Peyer's patch (tissue), 4 donors: Measurements from ENCODE around the gene ATG13.

Experiments used
- POLR2A ChIP-seq, 2 donors: fragments of 450-650 bp; IDR thresholded peaks; one replicate each; pipeline ENCODE4 v1.5.1; 2017; ENCODE audit warnings: antibody characterized with exemption in 2 of 2, mild to moderate bottlenecking in 2 of 2, moderate library complexity in 2 of 2
- TF ChIP-seq, protein P1 (sequence below), 6 experiments: fragments of 450-650 bp in 4 of 6; fragments of 200-600 bp in 2 of 6; sonication (generic) in 1 of 6; IDR thresholded peaks; one replicate each; pipeline ENCODE4 v1.5.1; 2017 to 2019; ENCODE audit warnings: antibody characterized with exemption in 6 of 6, mild to moderate bottlenecking in 3 of 6, moderate library complexity in 1 of 6

DNA sequence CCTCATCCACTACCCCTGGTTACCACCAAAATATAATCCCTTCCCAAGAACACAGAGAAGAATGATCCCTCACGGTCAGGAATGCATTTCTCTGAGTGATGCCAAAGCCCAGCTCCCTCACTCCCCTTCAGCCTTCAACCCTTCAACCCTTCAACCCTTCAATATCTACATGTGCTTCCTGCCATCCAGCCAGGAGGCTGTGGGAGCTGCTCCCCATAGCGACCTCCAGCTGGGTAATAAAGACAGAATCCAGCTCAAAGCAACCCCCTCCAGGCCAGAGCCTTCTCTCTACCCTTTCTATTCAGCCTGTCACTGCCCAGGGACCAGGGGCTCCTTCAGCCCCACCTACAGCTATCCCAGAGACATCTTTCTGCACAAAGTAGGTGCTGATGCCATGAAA, 80.4 kb downstream of the ATG13 start:
- TF ChIP-seq, protein P1, sequence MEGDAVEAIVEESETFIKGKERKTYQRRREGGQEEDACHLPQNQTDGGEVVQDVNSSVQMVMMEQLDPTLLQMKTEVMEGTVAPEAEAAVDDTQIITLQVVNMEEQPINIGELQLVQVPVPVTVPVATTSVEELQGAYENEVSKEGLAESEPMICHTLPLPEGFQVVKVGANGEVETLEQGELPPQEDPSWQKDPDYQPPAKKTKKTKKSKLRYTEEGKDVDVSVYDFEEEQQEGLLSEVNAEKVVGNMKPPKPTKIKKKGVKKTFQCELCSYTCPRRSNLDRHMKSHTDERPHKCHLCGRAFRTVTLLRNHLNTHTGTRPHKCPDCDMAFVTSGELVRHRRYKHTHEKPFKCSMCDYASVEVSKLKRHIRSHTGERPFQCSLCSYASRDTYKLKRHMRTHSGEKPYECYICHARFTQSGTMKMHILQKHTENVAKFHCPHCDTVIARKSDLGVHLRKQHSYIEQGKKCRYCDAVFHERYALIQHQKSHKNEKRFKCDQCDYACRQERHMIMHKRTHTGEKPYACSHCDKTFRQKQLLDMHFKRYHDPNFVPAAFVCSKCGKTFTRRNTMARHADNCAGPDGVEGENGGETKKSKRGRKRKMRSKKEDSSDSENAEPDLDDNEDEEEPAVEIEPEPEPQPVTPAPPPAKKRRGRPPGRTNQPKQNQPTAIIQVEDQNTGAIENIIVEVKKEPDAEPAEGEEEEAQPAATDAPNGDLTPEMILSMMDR (IDR thresholded peaks at IDR 0.05): no peak
- TF ChIP-seq POLR2A (IDR thresholded peaks at IDR 0.05): no peak
